Measurements from ENCODE around the gene SPG21. TPM values are rescaled to one million over a fixed set of nuclear protein-coding genes. Genes with fewer than 3 reads are reported as not detected.
A peak's percentile ranks its signal among the peaks of the same experiment; 100 is the strongest.

Gene SPG21
- polyA plus RNA-seq, 1 experiment = 101 TPM

- DNase-seq (ENCODE audit: low read depth, low spot score) = no peak
- POLR2A ChIA-PET = no interaction called here
- H3K27ac ChIP-seq (ENCODE audit: low read depth, low read length) = no peak overlapping the region
- no peak overlapping the region for H3K4me3 ChIP-seq (ENCODE audit: low read depth, low read length)
- H3K27me3 ChIP-seq (ENCODE audit: control insufficient read depth, insufficient read depth, low read length) = no peaks in the 10 kb centered on the region
- H3K9me3 ChIP-seq (ENCODE audit: control insufficient read depth, insufficient read depth, low read length) = no peaks in the 10 kb centered on the region
- TF ChIP-seq CTCF (IDR thresholded peaks at IDR 0.05; ENCODE audit: low read depth, low read length) = no peak
- CTCF ChIA-PET = interaction anchor here (1.0 kb wide), 1 partner anchor 57 kb away, joined by 5 read pairs; the partner anchor contains the start of gene SLC51B
Observed at GRCh38 chr15:64987136-64987535, 2.6 kb downstream of the SPG21 start.

- Histone ChIP-seq H3K27ac (ENCODE audit: low read depth, low read length) (peak overlapping the region; percentile 84), H3K4me3 (ENCODE audit: low read depth, low read length) (no peak overlapping the region), H3K9me3 (ENCODE audit: control insufficient read depth, insufficient read depth, low read length) (no peaks in the 10 kb centered on the region), H3K27me3 (ENCODE audit: control insufficient read depth, insufficient read depth, low read length) (no peaks in the 10 kb centered on the region)
- CTCF ChIA-PET = interaction anchor here (0.7 to 1.0 kb wide), 3 partner anchors 23 to 258 kb away, joined by 3 read pairs; no protein-coding TSS in a partner anchor
- POLR2A ChIA-PET = no interaction called here
- no peak for DNase-seq (ENCODE audit: low read depth, low spot score)
- no peak for TF ChIP-seq CTCF (IDR thresholded peaks at IDR 0.05; ENCODE audit: low read depth, low read length)
Observed at GRCh38 chr15:64985366-64986033, 4.2 kb downstream of the SPG21 start.

GRCh38 chr15:64982472-64982871, 7.2 kb downstream of the SPG21 start:
- CTCF ChIA-PET = no interaction called here
- DNase-seq (ENCODE audit: low read depth, low spot score) = no peak
- H3K9me3 ChIP-seq (ENCODE audit: control insufficient read depth, insufficient read depth, low read length) = no peaks in the 10 kb centered on the region
- no peaks in the 10 kb centered on the region for H3K27me3 ChIP-seq (ENCODE audit: control insufficient read depth, insufficient read depth, low read length)
- peak overlapping the region; percentile 34 for H3K27ac ChIP-seq (ENCODE audit: low read depth, low read length)
- H3K4me3 ChIP-seq (ENCODE audit: low read depth, low read length) = no peak overlapping the region
- TF ChIP-seq CTCF (IDR thresholded peaks at IDR 0.05; ENCODE audit: low read depth, low read length) = no peak
- POLR2A ChIA-PET = no interaction called here

GRCh38 chr15:64981812-64982431, 7.8 kb downstream of the SPG21 start:
- Histone ChIP-seq H3K9me3 (ENCODE audit: control insufficient read depth, insufficient read depth, low read length) (no peaks in the 10 kb centered on the region), H3K27ac (ENCODE audit: low read depth, low read length) (peak overlapping the region; percentile 34), H3K27me3 (ENCODE audit: control insufficient read depth, insufficient read depth, low read length) (no peaks in the 10 kb centered on the region), H3K4me3 (ENCODE audit: low read depth, low read length) (no peak overlapping the region)
- POLR2A ChIA-PET = no interaction called here
- no peak for TF ChIP-seq CTCF (IDR thresholded peaks at IDR 0.05; ENCODE audit: low read depth, low read length)
- CTCF ChIA-PET = no interaction called here
- DNase-seq (ENCODE audit: low read depth, low spot score) = no peak

GRCh38 chr15:64979252-64979710, 10.4 kb downstream of the SPG21 start:
- H3K9me3 ChIP-seq (ENCODE audit: control insufficient read depth, insufficient read depth, low read length) = no peaks in the 10 kb centered on the region
- DNase-seq (ENCODE audit: low read depth, low spot score) = no peak
- ChIA-PET POLR2A (no interaction called here), CTCF (no interaction called here)
- H3K27me3 ChIP-seq (ENCODE audit: control insufficient read depth, insufficient read depth, low read length) = no peaks in the 10 kb centered on the region
- H3K4me3 ChIP-seq (ENCODE audit: low read depth, low read length) = no peak overlapping the region
- H3K27ac ChIP-seq (ENCODE audit: low read depth, low read length) = no peak overlapping the region
- no peak for TF ChIP-seq CTCF (IDR thresholded peaks at IDR 0.05; ENCODE audit: low read depth, low read length)

Data from AG04450 (cell line).